DOHH2 (cell line): ENCODE results near the gene TMC3.

Experiments used
- H3F3A ChIP-seq: fragments of 200-600 bp; sonication (generic), shearing (Covaris generic); 2 replicates; pipeline ENCODE4 v1.6.0; 2016; ENCODE audit warnings: antibody characterized with exemption, mild to moderate bottlenecking; ENCODE audit not compliant: control insufficient read depth, insufficient read depth
- H3K27ac ChIP-seq: fragments of 200-600 bp; sonication (generic); 2 replicates; pipeline ENCODE4 v1.5.1; 2014; ENCODE audit warnings: low read depth, mild to moderate bottlenecking, low read length, moderate library complexity
- H3K27me3 ChIP-seq: fragments of 200-600 bp; sonication (generic); 2 replicates; pipeline ENCODE4 v1.6.1; 2014; ENCODE audit warnings: mild to moderate bottlenecking, low read length, mixed read lengths; ENCODE audit not compliant: control insufficient read depth
- H3K36me3 ChIP-seq: fragments of 200-600 bp; sonication (generic); 2 replicates; pipeline ENCODE4 v1.6.1; 2014; ENCODE audit warnings: mild to moderate bottlenecking, low read length, moderate library complexity, mixed read lengths; ENCODE audit not compliant: control insufficient read depth
- H3K4me1 ChIP-seq: fragments of 200-600 bp; sonication (generic); 2 replicates; pipeline ENCODE4 v1.6.1; 2014; ENCODE audit warnings: mild to moderate bottlenecking, low read length, mixed read lengths; ENCODE audit not compliant: control insufficient read depth
- H3K4me2 ChIP-seq: fragments of 200-600 bp; sonication (generic); 2 replicates; pipeline ENCODE4 v1.6.0; 2014; ENCODE audit warnings: mild to moderate bottlenecking, low read length, moderate library complexity
- H3K4me3 ChIP-seq: fragments of 200-600 bp; sonication (generic); 2 replicates; pipeline ENCODE4 v1.5.1; 2014; ENCODE audit warnings: mild to moderate bottlenecking, low read length, mixed read lengths
- H3K79me2 ChIP-seq: fragments of 200-600 bp; sonication (generic); 2 replicates; pipeline ENCODE4 v1.6.1; 2014; ENCODE audit warnings: mild to moderate bottlenecking, low read length, mixed read lengths; ENCODE audit not compliant: control insufficient read depth
- H3K9me2 ChIP-seq: fragments of 200-600 bp; sonication (generic); replicated peaks from 2 replicates; pipeline ENCODE4 v1.6.1; 2014; ENCODE audit warnings: mild to moderate bottlenecking, low read length, mixed read lengths; ENCODE audit not compliant: control insufficient read depth
- H3K9me3 ChIP-seq: fragments of 200-600 bp; sonication (generic); 2 replicates; pipeline ENCODE4 v1.6.1; 2014; ENCODE audit warnings: antibody characterized with exemption, low read length, mixed read lengths; ENCODE audit not compliant: control insufficient read depth, insufficient read depth
- H4K20me1 ChIP-seq: fragments of 200-600 bp; sonication (generic); 2 replicates; pipeline ENCODE4 v1.6.0; 2014; ENCODE audit warnings: low read depth, mild to moderate bottlenecking, antibody characterized with exemption, low read length, moderate library complexity; ENCODE audit not compliant: control insufficient read depth, insufficient read depth
- CTCF ChIP-seq: fragments of 200-600 bp; sonication (generic); IDR thresholded peaks from one replicate; pipeline ENCODE4 v1.5.1; 2014; ENCODE audit warnings: antibody characterized with exemption, mild to moderate bottlenecking, low read depth, low read length; ENCODE audit not compliant: poor library complexity, severe bottlenecking
- EZH2phosphoT487 ChIP-seq: fragments of 200-600 bp; sonication (generic); IDR thresholded peaks from 2 replicates; pipeline ENCODE4 v1.6.1; 2017; ENCODE audit warnings: borderline replicate concordance, mild to moderate bottlenecking, antibody characterized with exemption, low read length, moderate library complexity, mixed read lengths

TMC3 gene

GRCh38 chr15:81363276-81363675, 10.7 kb downstream of the TMC3 start:
- Histone ChIP-seq H3K9me2 (no peaks in the 10 kb centered on the region), H3K4me3 (no peak overlapping the region), H3F3A (no peaks in the 10 kb centered on the region), H3K79me2 (no peaks in the 10 kb centered on the region), H3K9me3 (no peaks in the 10 kb centered on the region), H4K20me1 (no peaks in the 10 kb centered on the region), H3K27ac (no peak overlapping the region), H3K4me1 (no peaks in the 10 kb centered on the region), H3K36me3 (no peaks in the 10 kb centered on the region), H3K27me3 (0 out of 2 replicates have a peak, but pooled peaks cover 4% of the 10 kb centered on the region), H3K4me2 (no peak overlapping the region)
- TF ChIP-seq EZH2phosphoT487 (no peak), CTCF (no peak)

- Histone ChIP-seq H3K79me2 (no peaks in the 10 kb centered on the region), H3K36me3 (no peaks in the 10 kb centered on the region), H3K4me3 (no peak overlapping the region), H3K27me3 (peaks cover 4% of the 10 kb centered on the region; the same call in 1 of the 2 replicates), H3K4me1 (no peaks in the 10 kb centered on the region), H3K27ac (no peak overlapping the region), H3F3A (no peaks in the 10 kb centered on the region), H4K20me1 (no peaks in the 10 kb centered on the region), H3K9me3 (no peaks in the 10 kb centered on the region), H3K4me2 (no peak overlapping the region), H3K9me2 (no peaks in the 10 kb centered on the region)
- no peak for TF ChIP-seq CTCF
- TF ChIP-seq EZH2phosphoT487, result no peak
Measured at GRCh38 chr15:81362790-81363189, 11.2 kb downstream of the TMC3 start.

- TF ChIP-seq EZH2phosphoT487 (no peak), CTCF (no peak)
- Histone ChIP-seq H3K4me2 (no peak overlapping the region), H3K9me2 (no peaks in the 10 kb centered on the region), H3K79me2 (no peaks in the 10 kb centered on the region), H3K9me3 (no peaks in the 10 kb centered on the region), H4K20me1 (no peaks in the 10 kb centered on the region), H3K4me1 (no peaks in the 10 kb centered on the region), H3F3A (no peaks in the 10 kb centered on the region), H3K36me3 (no peaks in the 10 kb centered on the region), H3K27me3 (peaks cover 9% of the 10 kb centered on the region; the same call in 1 of the 2 replicates), H3K27ac (no peak overlapping the region), H3K4me3 (no peak overlapping the region)
Measured at GRCh38 chr15:81361891-81362290, 12.1 kb downstream of the TMC3 start.
